GM13977 (cell line): ENCODE measurements around the gene TRNT1.

Experiments
- DNase-seq: peaks from one replicate; pipeline ENCODE4 v3.0.0; 2012; ENCODE audit warnings: low spot score
- CTCF ChIP-seq: IDR thresholded peaks from 2 replicates; pipeline ENCODE4 v1.5.1; 2012; ENCODE audit warnings: mild to moderate bottlenecking, control low read depth; ENCODE audit not compliant: insufficient read depth; ENCODE audit errors: extremely low read depth, missing control alignments
- in situ Hi-C: fragments of 300-500 bp; cut with MboI; formaldehyde crosslinking; loops from one replicate; pipeline ENCODE4 v1.12.0; 2022; ENCODE audit warnings: low sequenced_read_pairs, low pct_unique_long_range_greater_than_20kb, mixed read lengths, inconsistent platforms; ENCODE audit not compliant: unreplicated experiment

Gene TRNT1

GRCh38 chr3:3196148-3196861 is 69.6 kb downstream of the TRNT1 start:
- no peak for DNase-seq
- peak; percentile 60 for TF ChIP-seq CTCF
- in situ Hi-C loops = loop anchor here (25.0 kb wide), 1 partner anchor 1091 kb away; no protein-coding TSS in a partner anchor
